Measurements from ENCODE around the gene RNF213. TPM values are rescaled to one million over a fixed set of nuclear protein-coding genes. Genes with fewer than 3 reads are reported as not detected.

Gene RNF213
- total and polyA plus RNA-seq, 2 of the 8 experiments (the other 6 are each of a cell fraction or from before 2014, with no cell fraction given): 33.8 to 62.8 TPM

DNA sequence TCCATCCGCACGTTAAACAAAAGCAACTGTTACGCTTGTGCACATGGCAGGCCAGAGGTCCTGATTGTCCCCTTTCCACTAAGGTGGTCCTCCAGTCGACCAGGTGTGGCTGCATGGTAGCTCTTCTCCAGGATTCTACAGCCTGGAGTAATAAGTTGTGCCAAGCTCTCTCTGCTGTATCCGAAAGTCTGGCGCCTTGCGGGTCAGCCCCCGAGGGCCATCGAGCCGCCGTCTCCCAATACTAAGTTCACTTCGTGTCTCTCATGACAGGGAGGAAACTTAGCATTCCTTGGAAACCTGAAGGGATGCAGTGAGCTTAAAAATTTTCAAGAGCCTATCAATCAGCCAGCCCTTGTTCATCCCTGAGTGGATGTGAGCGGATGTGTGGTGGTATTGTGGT is 149.0 kb downstream of the RNF213 start:
- H2AFZ ChIP-seq (ENCODE audit: low read length): no peak overlapping the region
- FAIRE-seq (no peak), DNase-seq (ENCODE audit: low read depth in 1 of 2, low spot score in 2 of 2) (no peak)
- H3K4me3 ChIP-seq (ENCODE audit: extremely low read depth in 1 of 4, insufficient read depth in 2 of 4, low read depth in 3 of 4, low read length in 4 of 4): no peak overlapping the region
- H3K9ac ChIP-seq (replicated peaks in 1 of 4; ENCODE audit: extremely low read depth in 1 of 4, low read depth in 3 of 4, low read length in 3 of 4): no peak overlapping the region
- H3K79me2 ChIP-seq (ENCODE audit: control insufficient read depth in 1 of 2, insufficient read depth in 2 of 2, low read length in 2 of 2): no peaks in the 10 kb centered on the region
- H3K23me2 ChIP-seq (ENCODE audit: low read depth, low read length): peaks cover 6% of the 10 kb centered on the region; the same call in 1 of the 2 replicates
- H4K5ac ChIP-seq (ENCODE audit: insufficient read length, low read depth, low read length): no peak overlapping the region
- H3K9me3 ChIP-seq (ENCODE audit: insufficient read depth in 2 of 2, low read depth in 1 of 2, low read length in 1 of 2): no peaks in the 10 kb centered on the region
- no peak overlapping the region for H3K14ac ChIP-seq (ENCODE audit: insufficient read length)
- no peak overlapping the region for H3K18ac ChIP-seq (ENCODE audit: extremely low read depth, low read length)
- no peaks in the 10 kb centered on the region for H3K79me1 ChIP-seq (ENCODE audit: low read depth, low read length)
- POLR2A ChIA-PET (ENCODE audit: partially characterized antibody): no interaction called here
- H2AK5ac ChIP-seq (ENCODE audit: low read depth, low read length): no peak overlapping the region
- no peak overlapping the region for H2BK120ac ChIP-seq (replicated peaks; ENCODE audit: low read depth, low read length)
- no peaks in the 10 kb centered on the region for H3K36me3 ChIP-seq (ENCODE audit: control insufficient read depth in 2 of 4, insufficient read depth in 4 of 4, low read length in 3 of 4)
- CTCF ChIA-PET (ENCODE audit: partially characterized antibody): interaction anchor here (1.4 kb wide), 2 partner anchors 19 to 404 kb away, joined by 3 to 5 read pairs; no protein-coding TSS in a partner anchor
- H3K27me3 ChIP-seq (replicated peaks in 1 of 4; ENCODE audit: control insufficient read depth in 3 of 4, extremely low read depth in 1 of 4, insufficient read depth in 3 of 4, low read length in 3 of 4): peaks cover 1 to 13% (median 9%) of the 10 kb centered on the region in 4 experiments
- H3K4ac ChIP-seq (replicated peaks; ENCODE audit: insufficient read length, low read depth, low read length): no peak overlapping the region
- no peak overlapping the region for H4K8ac ChIP-seq (ENCODE audit: extremely low read depth, insufficient read depth, low read length)
- no peak overlapping the region for H3K4me2 ChIP-seq (ENCODE audit: insufficient read depth in 1 of 2, low read depth in 2 of 2, low read length in 2 of 2)
- H2BK12ac ChIP-seq (ENCODE audit: low read depth, low read length): no peak overlapping the region
- TF ChIP-seq CTBP2 (IDR thresholded peaks at IDR 0.05; ENCODE audit: borderline replicate concordance, insufficient read depth, insufficient read length, low read length): no peak
- TF ChIP-seq ZNF274 (IDR thresholded peaks at IDR 0.05; ENCODE audit: borderline replicate concordance, extremely low read depth, low read length): no peak
- TF ChIP-seq SRF (IDR thresholded peaks at IDR 0.05; ENCODE audit: low read depth, low read length): no peak
- no peak for TF ChIP-seq BRCA1 (IDR thresholded peaks at IDR 0.05; ENCODE audit: low read depth, low read length)
- no peak for TF ChIP-seq RFX5 (IDR thresholded peaks at IDR 0.05; ENCODE audit: borderline replicate concordance, low read depth, low read length)
- TF ChIP-seq JUN (IDR thresholded peaks at IDR 0.05; ENCODE audit: low read depth, low read length): no peak
- no peak for TF ChIP-seq CHD2 (IDR thresholded peaks at IDR 0.05; ENCODE audit: low read length)
- TF ChIP-seq CBX5 (IDR thresholded peaks at IDR 0.05; ENCODE audit: low read depth, low read length): no peak
- no peak for TF ChIP-seq TBP (IDR thresholded peaks at IDR 0.05; ENCODE audit: low read depth, low read length)
- H4K20me1 ChIP-seq (replicated peaks in 1 of 2; ENCODE audit: control insufficient read depth in 1 of 2, insufficient read depth in 2 of 2, low read length in 2 of 2): no peaks in the 10 kb centered on the region
- no peak overlapping the region for H3K27ac ChIP-seq (ENCODE audit: low read depth, low read length)
- H3K56ac ChIP-seq (replicated peaks; ENCODE audit: insufficient read length, low read depth, low read length): no peak overlapping the region
- no peak overlapping the region for H3K23ac ChIP-seq (ENCODE audit: insufficient read length)
- no peak overlapping the region for H2BK15ac ChIP-seq (ENCODE audit: low read length)
- 87% methylated on average over 13 of the region's 13 CpGs; no CpG with 5 or more reads in 1 of the 2 experiments for WGBS, 2 experiments (ENCODE audit: extremely low coverage in 1 of 2, insufficient coverage in 1 of 2, insufficient read length in 1 of 2, insufficient replicate concordance in 2 of 2, low coverage in 1 of 2, low lambda C conversion rate in 2 of 2, missing lambda C conversion rate in 1 of 2)
- no peak overlapping the region for H4K91ac ChIP-seq (replicated peaks; ENCODE audit: insufficient read length, low read length)
- peaks cover 0 to 3% (median under 1%) of the 10 kb centered on the region in 4 experiments; a peak in 4 of 7 replicates for H3K4me1 ChIP-seq (replicated peaks in 1 of 4; ENCODE audit: control insufficient read depth in 3 of 4, insufficient read depth in 4 of 4, low read length in 3 of 4)
- H2BK5ac ChIP-seq (ENCODE audit: low read depth, low read length): no peak overlapping the region
- H2BK20ac ChIP-seq (ENCODE audit: low read length): no peak overlapping the region

Measured in H1 (cell line).